HEK293 (cell line): ENCODE data around the gene EML4.
A peak's percentile ranks its signal among the peaks of the same experiment; 100 is the strongest.

Experiments
- CTCF ChIA-PET: fragments of 350-600 bp; formaldehyde crosslinking; extraction: SDS; loops from one replicate; lab custom pipeline; 2021; ENCODE audit warnings: antibody characterized with exemption; lab: Yijun Ruan, JAX
- POLR2A ChIA-PET: fragments of 300-600 bp; formaldehyde crosslinking; extraction: SDS; loops from one replicate; lab custom pipeline; 2020; ENCODE audit warnings: antibody characterized with exemption, inconsistent platforms; lab: Yijun Ruan, JAX
- H3K27ac ChIP-seq: fragments of 200-500 bp; sonication (Bioruptor generic); 2 replicates; pipeline ENCODE4 v1.5.1; 2014; ENCODE audit warnings: low read depth, low read length, control low read depth, inconsistent platforms; ENCODE audit errors: extremely low read depth
- H3K36me3 ChIP-seq, 2 experiments: fragments of 200-500 bp in 1 of 2; sonication (Bioruptor generic) in 1 of 2; 1 replicate in 1 of 2; 2 replicates in 1 of 2; pipeline ENCODE4 v1.5.1; 2014 to 2017; ENCODE audit warnings: inconsistent platforms in 2 of 2, low read length in 2 of 2; ENCODE audit not compliant: control insufficient read depth in 2 of 2, insufficient read depth in 1 of 2
- H3K4me1 ChIP-seq: fragments of 200-500 bp; sonication (Bioruptor generic); 2 replicates; pipeline ENCODE4 v1.5.1; 2014; ENCODE audit warnings: mild to moderate bottlenecking, low read length, inconsistent platforms; ENCODE audit not compliant: control insufficient read depth, insufficient read depth
- H3K4me3 ChIP-seq: 2 replicates; pipeline ENCODE4 v1.5.1; 2011; ENCODE audit warnings: low read depth, mild to moderate bottlenecking, control low read depth, low read length, moderate library complexity
- H3K9me3 ChIP-seq: fragments of 200-500 bp; sonication (Bioruptor generic); 2 replicates; pipeline ENCODE4 v1.5.1; 2014; ENCODE audit warnings: low read depth, low read length, inconsistent platforms; ENCODE audit not compliant: control insufficient read depth, insufficient read depth
- OSR2 ChIP-seq: fragments of 450-650 bp; formaldehyde crosslinking; IDR thresholded peaks from 2 replicates; pipeline ENCODE4 v1.5.1; 2016; ENCODE audit warnings: missing biosample characterization, missing genetic modification characterization
- RBAK ChIP-seq: fragments of 450-650 bp; formaldehyde crosslinking; IDR thresholded peaks from 2 replicates; pipeline ENCODE4 v1.5.1; 2016; ENCODE audit warnings: missing biosample characterization, missing genetic modification characterization
- ZFP37 ChIP-seq: fragments of 450-650 bp; formaldehyde crosslinking; IDR thresholded peaks from 2 replicates; pipeline ENCODE4 v1.5.1; 2016; ENCODE audit warnings: missing biosample characterization, missing genetic modification characterization
- ZNF146 ChIP-seq: fragments of 450-650 bp; formaldehyde crosslinking; IDR thresholded peaks from 2 replicates; pipeline ENCODE4 v1.5.1; 2016; ENCODE audit warnings: missing biosample characterization, missing genetic modification characterization
- ZNF239 ChIP-seq: fragments of 450-650 bp; formaldehyde crosslinking; IDR thresholded peaks from 2 replicates; pipeline ENCODE4 v1.5.1; 2016; ENCODE audit warnings: missing biosample characterization, missing genetic modification characterization
- ZNF37A ChIP-seq: fragments of 450-650 bp; IDR thresholded peaks from 2 replicates; pipeline ENCODE4 v1.5.1; 2018; ENCODE audit warnings: missing biosample characterization, missing genetic modification characterization
- ZNF391 ChIP-seq: fragments of 450-650 bp; formaldehyde crosslinking; IDR thresholded peaks from 2 replicates; pipeline ENCODE4 v1.5.1; 2016; ENCODE audit warnings: low read depth, missing biosample characterization, missing genetic modification characterization, borderline replicate concordance
- ZNF394 ChIP-seq: fragments of 450-650 bp; formaldehyde crosslinking; IDR thresholded peaks from 2 replicates; pipeline ENCODE4 v1.5.1; 2016; ENCODE audit warnings: missing biosample characterization, missing genetic modification characterization, mild to moderate bottlenecking, moderate library complexity, borderline replicate concordance
- ZNF416 ChIP-seq: fragments of 450-650 bp; formaldehyde crosslinking; IDR thresholded peaks from 2 replicates; pipeline ENCODE4 v1.5.1; 2016; ENCODE audit warnings: missing biosample characterization, missing genetic modification characterization
- ZNF449 ChIP-seq: fragments of 450-650 bp; formaldehyde crosslinking; IDR thresholded peaks from 2 replicates; pipeline ENCODE4 v1.5.1; 2017; ENCODE audit warnings: missing biosample characterization, mild to moderate bottlenecking, missing genetic modification characterization, moderate library complexity
- ZNF48 ChIP-seq: fragments of 450-650 bp; formaldehyde crosslinking; IDR thresholded peaks from 2 replicates; pipeline ENCODE4 v1.5.1; 2016; ENCODE audit warnings: missing biosample characterization, missing genetic modification characterization
- ZNF521 ChIP-seq: fragments of 450-650 bp; formaldehyde crosslinking; IDR thresholded peaks from 2 replicates; pipeline ENCODE4 v1.5.1; 2017; ENCODE audit warnings: missing biosample characterization, mild to moderate bottlenecking, missing genetic modification characterization
- ZNF629 ChIP-seq: fragments of 450-650 bp; formaldehyde crosslinking; IDR thresholded peaks from 2 replicates; pipeline ENCODE4 v1.5.1; 2017; ENCODE audit warnings: missing biosample characterization, missing genetic modification characterization
- ZNF677 ChIP-seq: fragments of 450-650 bp; IDR thresholded peaks from 2 replicates; pipeline ENCODE4 v1.5.0; 2018; ENCODE audit warnings: missing biosample characterization, mild to moderate bottlenecking, missing genetic modification characterization, moderate library complexity
- ZNF785 ChIP-seq: fragments of 450-650 bp; formaldehyde crosslinking; IDR thresholded peaks from 2 replicates; pipeline ENCODE4 v1.5.1; 2016; ENCODE audit warnings: missing biosample characterization, missing genetic modification characterization
- ZNF843 ChIP-seq: fragments of 450-650 bp; formaldehyde crosslinking; IDR thresholded peaks from 2 replicates; pipeline ENCODE4 v1.5.1; 2016; ENCODE audit warnings: missing biosample characterization, missing genetic modification characterization
- ZSCAN4 ChIP-seq: fragments of 450-650 bp; formaldehyde crosslinking; IDR thresholded peaks from 2 replicates; pipeline ENCODE4 v1.5.1; 2017; ENCODE audit warnings: missing biosample characterization, missing genetic modification characterization
- TF ChIP-seq, protein P1 (sequence below): fragments of 450-650 bp; formaldehyde crosslinking; IDR thresholded peaks from 2 replicates; pipeline ENCODE4 v1.5.1; 2017; ENCODE audit warnings: missing biosample characterization, missing genetic modification characterization

EML4 gene

DNA sequence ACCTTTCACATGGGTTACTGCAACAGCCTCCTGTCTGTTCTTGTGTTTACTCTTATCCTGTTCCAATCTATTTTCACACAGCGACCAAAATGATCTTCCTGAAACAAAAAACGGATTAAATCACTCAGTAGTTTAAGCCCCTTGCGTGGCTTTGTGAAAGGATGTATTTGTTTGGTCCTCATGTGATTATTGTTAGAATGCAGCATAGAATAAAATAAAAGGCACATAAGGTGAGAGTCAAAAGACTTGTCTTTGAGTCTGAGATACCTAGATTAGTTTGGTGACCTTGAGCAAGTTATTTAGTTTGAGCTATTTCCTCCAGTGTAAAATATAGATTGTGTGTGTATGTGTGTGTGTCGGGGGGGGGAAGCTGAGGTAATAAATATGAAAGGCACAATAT, 72.4 kb downstream of the EML4 start:
- Histone ChIP-seq H3K36me3 (peaks cover 0 to 3% of the 10 kb centered on the region in 2 experiments; a peak in 1 of 3 replicates), H3K27ac (no peak overlapping the region), H3K9me3 (no peaks in the 10 kb centered on the region), H3K4me3 (no peak overlapping the region), H3K4me1 (peaks cover 16% of the 10 kb centered on the region)
- CTCF ChIA-PET, result interaction anchor here (0.7 to 1.8 kb wide), 6 partner anchors 87 to 865 kb away, joined by 3 to 8 read pairs (median 4); no protein-coding TSS in a partner anchor
- no peak for TF ChIP-seq ZNF449 (tag by site-specific recombination)
- TF ChIP-seq ZNF843, result no peak
- no peak for TF ChIP-seq ZNF391 (tag by site-specific recombination)
- no peak for TF ChIP-seq RBAK (tag by site-specific recombination)
- TF ChIP-seq ZNF629 (tag by site-specific recombination), result no peak
- TF ChIP-seq ZNF521 (tag by site-specific recombination), result no peak
- no peak for TF ChIP-seq ZNF37A
- TF ChIP-seq, protein P1, sequence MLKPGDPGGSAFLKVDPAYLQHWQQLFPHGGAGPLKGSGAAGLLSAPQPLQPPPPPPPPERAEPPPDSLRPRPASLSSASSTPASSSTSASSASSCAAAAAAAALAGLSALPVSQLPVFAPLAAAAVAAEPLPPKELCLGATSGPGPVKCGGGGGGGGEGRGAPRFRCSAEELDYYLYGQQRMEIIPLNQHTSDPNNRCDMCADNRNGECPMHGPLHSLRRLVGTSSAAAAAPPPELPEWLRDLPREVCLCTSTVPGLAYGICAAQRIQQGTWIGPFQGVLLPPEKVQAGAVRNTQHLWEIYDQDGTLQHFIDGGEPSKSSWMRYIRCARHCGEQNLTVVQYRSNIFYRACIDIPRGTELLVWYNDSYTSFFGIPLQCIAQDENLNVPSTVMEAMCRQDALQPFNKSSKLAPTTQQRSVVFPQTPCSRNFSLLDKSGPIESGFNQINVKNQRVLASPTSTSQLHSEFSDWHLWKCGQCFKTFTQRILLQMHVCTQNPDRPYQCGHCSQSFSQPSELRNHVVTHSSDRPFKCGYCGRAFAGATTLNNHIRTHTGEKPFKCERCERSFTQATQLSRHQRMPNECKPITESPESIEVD (tag by site-specific recombination), result no peak
- no peak for TF ChIP-seq ZNF394 (tag by site-specific recombination)
- TF ChIP-seq ZNF239 (tag by site-specific recombination), result no peak
- TF ChIP-seq ZNF416 (tag by site-specific recombination), result no peak
- no peak for TF ChIP-seq ZSCAN4 (tag by site-specific recombination)
- no peak for TF ChIP-seq ZNF48 (tag by site-specific recombination)
- POLR2A ChIA-PET, result no interaction called here

DNA sequence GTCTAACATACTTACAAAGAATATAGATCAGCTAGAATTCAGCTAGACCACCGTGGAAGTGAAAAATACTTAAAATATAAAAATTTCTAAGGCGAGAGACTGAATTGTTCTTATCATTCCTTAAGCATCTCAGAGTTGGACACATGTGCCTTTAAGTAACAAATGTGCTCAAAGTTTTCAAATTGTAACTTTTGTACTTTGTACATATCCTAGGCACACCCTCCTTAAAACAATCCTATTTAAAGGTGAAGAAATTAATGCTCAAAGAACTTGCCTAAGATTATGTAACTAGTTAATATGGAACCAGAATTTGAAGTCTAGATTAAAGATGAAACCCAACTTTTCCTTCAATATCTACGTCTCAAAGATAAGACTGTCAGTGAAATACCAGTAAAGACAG, 74.1 kb downstream of the EML4 start:
- H3K36me3 ChIP-seq, result peaks cover 0 to 3% of the 10 kb centered on the region in 2 experiments; a peak in 1 of 3 replicates
- ChIA-PET POLR2A (no interaction called here), CTCF (interaction anchor here (1.1 to 4.2 kb wide), 3 partner anchors 47 to 157 kb away, joined by 3 to 14 read pairs (median 8); no protein-coding TSS in a partner anchor)
- H3K4me1 ChIP-seq, result peaks cover 16% of the 10 kb centered on the region
- no peaks in the 10 kb centered on the region for H3K9me3 ChIP-seq
- TF ChIP-seq ZNF677 (no peak), ZFP37 (no peak), ZNF146 (no peak)
- no peak overlapping the region for H3K4me3 ChIP-seq
- H3K27ac ChIP-seq, result no peak overlapping the region

DNA sequence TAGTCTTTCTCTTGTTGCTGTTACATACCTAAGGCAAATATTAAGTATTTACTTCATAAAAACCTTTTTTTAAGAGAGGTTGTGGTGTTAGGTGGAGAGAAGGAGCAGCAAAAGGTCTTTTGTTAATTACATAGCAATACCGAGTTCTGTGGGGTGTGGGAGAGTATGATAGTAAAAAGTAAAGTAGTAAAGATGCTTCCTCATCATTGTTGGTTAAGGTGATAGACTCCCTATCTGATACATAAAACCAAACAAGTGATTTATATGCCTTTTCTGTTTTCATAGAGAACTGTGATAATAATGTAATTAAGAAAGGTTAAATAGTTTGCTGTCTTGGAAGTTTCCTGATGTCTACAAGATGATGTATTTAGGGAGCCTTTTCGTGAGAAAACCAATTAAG, 75.4 kb downstream of the EML4 start:
- Histone ChIP-seq H3K4me1 (peaks cover 14% of the 10 kb centered on the region), H3K27ac (no peak overlapping the region), H3K4me3 (no peak overlapping the region), H3K9me3 (no peaks in the 10 kb centered on the region), H3K36me3 (peaks cover 0 to 3% of the 10 kb centered on the region in 2 experiments; a peak in 1 of 3 replicates)
- POLR2A ChIA-PET, result no interaction called here
- TF ChIP-seq ZNF785 (tag by site-specific recombination), result no peak
- TF ChIP-seq, protein P1 (tag by site-specific recombination), result peak; percentile 44; the same call in 1 of the 2 replicates
- TF ChIP-seq OSR2, result peak; percentile 55; the same call in 1 of the 2 replicates
- CTCF ChIA-PET, result interaction anchor here (4.2 kb wide), 1 partner anchor 149 kb away, joined by 14 read pairs; no protein-coding TSS in a partner anchor
